Stimulated activated CD8-positive, alpha-beta memory T cell treated with anti-CD3 and anti-CD28 coated beads, Interleukin-2, amount 100 ng/mL, for 48 hours (primary cell): ENCODE measurements around the gene TCAIM.
"Not testable (repeated sequence)": the region's sequence is repeated elsewhere in the genome, so short reads cannot be mapped to it uniquely, and the experiment has no call there.

ENCODE experiments used
- DNase-seq, 2 donors: peaks; one replicate each; pipeline ENCODE4 v3.0.0-alpha.2; 2020; ENCODE audit warnings: low read depth in 2 of 2

The TCAIM gene

DNA sequence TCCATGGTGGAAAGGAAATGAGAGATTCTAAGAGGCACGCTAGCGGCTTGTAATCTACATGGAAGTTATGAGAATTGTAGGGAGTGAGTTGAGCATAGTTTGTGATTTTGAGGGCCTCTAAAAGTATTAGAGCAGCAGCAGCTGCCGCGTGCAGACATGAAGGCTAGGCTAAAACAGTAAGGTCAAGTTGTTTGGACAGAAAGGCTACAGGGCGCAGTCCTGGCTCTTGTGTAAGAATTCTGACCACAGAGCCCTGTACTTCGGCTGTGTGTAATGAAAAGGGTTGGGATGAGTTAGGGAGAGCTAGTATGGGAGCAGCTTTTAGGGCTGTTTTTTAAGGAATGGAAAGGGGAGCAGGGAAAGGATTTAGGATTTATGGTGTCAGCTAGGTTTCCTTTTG is 8.0 kb downstream of the TCAIM start:
- not testable (repeated sequence) for DNase-seq

DNA sequence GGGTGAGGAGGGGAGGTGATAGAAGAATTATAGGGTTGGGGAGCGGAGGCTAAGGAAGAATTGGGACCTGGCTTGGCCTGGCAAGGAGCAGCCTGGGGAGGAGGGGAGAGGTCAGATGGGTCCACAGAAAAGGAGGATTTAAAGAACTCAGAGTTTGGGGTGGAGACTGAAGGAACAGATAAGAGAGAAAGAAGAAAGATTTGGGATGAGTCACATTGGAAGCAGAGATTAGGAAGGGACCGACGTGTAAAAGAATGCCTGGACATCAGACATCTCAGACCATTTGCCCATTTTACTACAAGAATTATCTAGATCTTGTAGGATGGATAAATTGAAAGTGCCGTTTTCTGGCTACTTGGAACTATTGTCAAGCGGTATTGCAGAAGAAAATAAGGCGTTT is 10.4 kb downstream of the TCAIM start:
- no peak for DNase-seq

DNA sequence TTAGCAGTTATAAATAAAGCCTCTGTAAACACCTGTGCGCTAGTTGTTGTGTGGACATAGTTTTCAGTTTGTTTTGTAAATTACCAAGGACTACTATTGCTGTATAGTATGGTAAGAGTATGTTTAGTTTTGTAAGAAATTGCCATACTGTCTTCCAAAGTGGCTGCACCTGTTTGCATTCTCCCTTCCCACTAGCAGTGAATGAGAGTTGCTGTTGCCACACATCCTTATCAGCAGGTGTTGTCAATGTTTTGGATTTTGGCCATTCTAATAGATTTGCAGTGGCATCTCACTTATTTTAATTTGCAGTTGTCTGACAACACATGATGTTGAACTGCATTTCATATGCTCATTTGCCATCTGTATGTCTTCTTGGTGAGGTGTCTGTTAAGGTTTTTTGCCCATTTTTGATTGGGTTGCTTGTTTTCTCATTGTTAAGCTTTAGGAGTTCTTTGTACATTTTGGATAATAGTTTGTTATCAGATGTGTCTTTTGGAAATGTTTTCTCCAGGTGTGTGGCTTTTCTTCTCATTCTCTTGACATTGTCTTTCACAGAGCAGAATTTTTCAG is 14.9 kb downstream of the TCAIM start:
- no peak for DNase-seq

- DNase-seq: no peak
These were observed 16.9 kb downstream of the TCAIM start for GRCh38 chr3:44355362-44356033.

GRCh38 chr3:44359146-44359751 is 20.7 kb downstream of the TCAIM start:
- no peak for DNase-seq

- no peak for DNase-seq
These were observed 25.0 kb downstream of the TCAIM start for GRCh38 chr3:44363591-44363990.

DNA sequence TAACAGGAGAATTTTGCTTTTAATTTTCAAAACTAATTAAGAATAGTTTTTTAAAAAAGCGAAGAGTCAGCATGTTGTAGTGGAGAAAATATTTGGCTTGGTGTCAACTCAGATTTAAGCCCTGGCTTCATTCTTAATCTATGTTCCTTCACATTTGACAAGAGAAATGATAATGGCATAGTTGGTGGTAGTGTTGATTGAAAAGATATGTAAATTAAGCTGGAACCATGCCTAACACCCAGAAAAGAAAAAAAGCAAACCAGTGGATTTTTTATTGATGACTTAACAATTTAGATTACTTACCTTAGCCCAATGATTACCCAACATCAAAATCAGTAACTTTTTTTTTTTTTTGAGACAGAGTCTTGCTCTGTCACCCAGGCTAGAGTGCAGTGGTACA is 27.4 kb downstream of the TCAIM start:
- DNase-seq: no peak

DNA sequence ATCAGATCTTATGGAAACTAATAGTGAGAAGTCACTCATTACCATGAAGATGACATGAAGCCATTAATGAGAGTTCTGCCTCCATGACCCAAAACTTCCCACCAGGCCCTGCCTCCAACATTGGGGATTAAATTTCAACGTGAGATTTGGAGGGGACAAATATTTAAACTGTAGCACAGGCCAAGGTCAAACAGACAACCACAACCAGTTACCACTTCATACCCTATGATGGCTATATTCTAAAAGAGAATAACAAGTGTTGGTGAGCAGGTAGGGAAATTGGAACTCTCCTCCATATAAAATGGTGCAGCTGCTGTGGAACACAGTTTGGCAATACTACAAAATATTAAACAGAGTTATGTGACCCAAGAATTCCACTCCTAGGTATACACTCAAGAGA is 36.9 kb downstream of the TCAIM start:
- no peak for DNase-seq

DNA sequence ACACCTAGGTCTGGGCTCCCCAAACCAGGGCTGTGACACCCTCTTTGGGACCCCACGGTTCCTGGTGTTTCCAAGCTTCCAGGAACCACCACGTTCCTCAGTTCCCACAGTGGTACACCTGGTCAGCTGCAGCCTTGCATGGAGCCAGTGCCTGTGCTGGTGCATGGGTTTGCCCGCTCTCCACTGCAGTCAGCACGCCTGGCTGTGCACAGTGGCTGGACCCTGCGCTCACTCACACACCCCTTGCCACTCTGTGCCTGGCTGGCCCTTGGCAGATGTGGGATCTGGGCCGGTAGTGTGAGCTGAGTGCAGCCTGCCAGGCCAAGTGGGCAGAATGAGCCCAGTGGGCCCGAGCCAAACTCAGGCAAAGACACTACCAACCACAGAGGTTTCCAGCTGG is 48.8 kb downstream of the TCAIM start:
- no peak for DNase-seq

DNA sequence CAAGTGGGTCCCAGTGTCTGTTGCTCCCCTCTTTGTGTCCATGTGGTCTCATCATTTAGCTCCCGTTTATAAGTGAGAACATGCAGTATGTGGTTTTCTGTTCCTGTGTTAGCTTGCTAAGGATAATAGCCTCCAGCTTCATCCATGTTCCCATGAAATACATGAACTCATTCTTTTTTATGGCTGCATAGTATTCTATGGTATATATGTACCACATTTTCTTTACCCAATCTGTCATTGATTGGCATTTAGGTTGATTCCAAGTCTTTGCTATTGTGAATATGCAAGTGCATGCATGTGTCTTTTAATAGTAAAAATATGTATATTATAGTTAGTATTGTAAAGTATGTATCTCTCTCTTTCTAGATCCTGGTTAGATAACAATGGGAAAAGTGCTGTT is 53.9 kb downstream of the TCAIM start:
- DNase-seq: no peak

GRCh38 chr3:44395714-44396113 is 57.1 kb downstream of the TCAIM start:
- no peak for DNase-seq

DNA sequence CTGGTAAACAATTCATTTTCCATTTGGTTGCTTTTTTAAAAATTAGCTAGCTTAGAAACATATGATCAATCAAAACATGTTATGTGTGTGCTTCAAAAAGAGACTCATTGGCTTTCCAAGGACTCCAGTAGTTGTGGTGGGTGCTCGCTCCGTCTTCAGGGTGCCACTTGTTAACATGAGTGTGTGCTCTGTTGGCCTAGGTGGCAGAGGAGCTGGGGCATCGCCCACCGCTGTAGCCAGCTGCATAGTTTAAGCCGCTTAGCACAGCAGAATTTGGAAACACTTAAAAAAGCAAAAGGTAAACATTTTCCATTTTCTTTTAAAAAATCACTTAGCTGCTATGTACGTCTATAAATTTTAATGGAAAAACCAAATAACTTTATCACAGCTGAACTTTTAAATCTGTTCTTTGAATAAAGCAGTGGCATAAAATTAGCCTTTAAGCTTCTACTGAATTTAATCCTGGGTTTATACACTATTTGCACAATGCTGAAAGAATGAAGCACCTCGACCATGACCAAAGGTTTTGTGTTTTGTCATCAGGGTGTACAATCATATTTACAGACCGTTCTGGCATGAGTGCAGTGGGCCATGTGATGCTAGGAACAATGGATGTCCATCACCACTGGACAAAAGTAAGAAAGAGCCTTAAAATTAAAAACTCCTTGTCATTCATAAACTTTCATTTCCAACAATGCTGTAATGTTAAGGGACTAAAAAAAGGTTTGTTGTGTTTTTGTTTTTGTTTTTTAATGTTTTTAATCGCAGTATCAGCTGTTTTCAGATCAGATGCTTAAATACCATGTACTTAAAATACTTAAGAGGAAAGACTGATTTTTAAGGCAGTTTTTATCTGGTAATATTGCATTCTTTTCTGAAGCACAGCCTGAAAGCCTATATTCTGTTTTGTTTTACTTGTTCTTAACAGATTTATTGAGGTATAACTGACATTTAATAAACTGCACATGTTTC is 57.9 kb downstream of the TCAIM start:
- no peak for DNase-seq

DNA sequence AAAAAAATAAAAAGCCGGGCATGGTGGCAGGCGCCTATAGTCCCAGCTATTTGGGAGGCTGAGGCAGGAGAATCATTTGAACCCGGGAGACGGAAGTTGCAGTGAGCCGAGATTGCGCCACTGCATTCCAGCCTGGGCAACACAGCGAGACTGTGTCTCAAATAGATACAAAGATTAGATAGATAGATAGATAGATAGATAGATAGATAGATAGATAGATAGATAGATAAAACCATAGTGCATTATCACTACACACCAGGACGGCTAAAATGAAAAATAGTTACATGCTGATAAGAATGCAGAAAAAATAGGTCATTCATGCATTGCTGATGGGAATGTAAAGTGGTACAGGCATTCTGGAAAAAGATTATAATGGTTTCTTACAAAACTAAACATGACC is 59.7 kb downstream of the TCAIM start:
- not testable (repeated sequence) for DNase-seq

DNA sequence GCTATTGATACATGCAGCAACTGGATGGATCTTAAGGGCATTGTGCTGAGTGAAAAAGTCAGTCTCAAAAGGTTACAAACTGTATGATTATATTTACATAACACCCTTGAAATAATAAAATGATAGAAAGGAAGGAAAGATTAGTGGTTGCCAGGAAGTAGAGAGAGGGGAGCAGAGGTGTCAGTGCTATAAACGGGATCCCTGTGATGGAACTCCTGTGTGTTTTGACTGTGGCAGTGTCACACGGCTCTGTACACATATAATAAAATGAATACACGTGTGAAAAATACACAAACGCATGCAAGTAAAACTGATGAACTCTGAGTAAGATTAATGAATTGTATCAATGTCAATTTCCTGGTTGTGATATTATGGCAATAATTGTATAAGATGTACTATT is 60.3 kb downstream of the TCAIM start:
- DNase-seq: no peak

DNA sequence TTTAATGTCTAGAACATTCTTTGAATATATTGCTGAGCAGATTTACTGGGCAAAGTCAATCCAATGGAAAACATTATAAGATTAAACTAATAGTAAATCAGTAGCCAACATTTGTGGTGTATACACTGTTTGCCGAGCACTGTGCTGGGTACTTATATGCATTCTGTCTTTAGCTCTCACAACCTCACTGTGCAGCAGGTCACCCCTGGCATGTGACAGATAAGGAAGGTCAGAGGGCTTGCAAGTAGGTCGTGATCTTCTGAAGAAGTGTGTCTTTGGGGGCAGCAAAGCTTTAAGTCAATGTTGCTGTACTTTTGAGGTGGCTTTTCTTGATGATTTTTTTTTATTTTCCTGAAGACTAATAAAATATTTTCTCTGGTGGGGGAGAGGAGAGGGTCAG is 62.2 kb downstream of the TCAIM start:
- DNase-seq: no peak

- no peak for DNase-seq
These were observed 64.0 kb downstream of the TCAIM start for GRCh38 chr3:44402548-44402947.

- no peak for DNase-seq
These were observed 71.3 kb downstream of the TCAIM start for GRCh38 chr3:44409640-44410410.

GRCh38 chr3:44411031-44411645 is 72.6 kb downstream of the TCAIM start:
- no peak for DNase-seq

GRCh38 chr3:44412365-44412764 is 73.8 kb downstream of the TCAIM start:
- no peak for DNase-seq

GRCh38 chr3:44414517-44415090 is 76.0 kb downstream of the TCAIM start:
- no peak for DNase-seq

- no peak for DNase-seq
These were observed 76.9 kb downstream of the TCAIM start for GRCh38 chr3:44415421-44415820.
